ENCODE results near the gene TAL1.

The TAL1 gene

GRCh38 chr1:47186267-47187185, 45.5 kb downstream of the TAL1 start:
- DNase-seq, result no peak

DNA sequence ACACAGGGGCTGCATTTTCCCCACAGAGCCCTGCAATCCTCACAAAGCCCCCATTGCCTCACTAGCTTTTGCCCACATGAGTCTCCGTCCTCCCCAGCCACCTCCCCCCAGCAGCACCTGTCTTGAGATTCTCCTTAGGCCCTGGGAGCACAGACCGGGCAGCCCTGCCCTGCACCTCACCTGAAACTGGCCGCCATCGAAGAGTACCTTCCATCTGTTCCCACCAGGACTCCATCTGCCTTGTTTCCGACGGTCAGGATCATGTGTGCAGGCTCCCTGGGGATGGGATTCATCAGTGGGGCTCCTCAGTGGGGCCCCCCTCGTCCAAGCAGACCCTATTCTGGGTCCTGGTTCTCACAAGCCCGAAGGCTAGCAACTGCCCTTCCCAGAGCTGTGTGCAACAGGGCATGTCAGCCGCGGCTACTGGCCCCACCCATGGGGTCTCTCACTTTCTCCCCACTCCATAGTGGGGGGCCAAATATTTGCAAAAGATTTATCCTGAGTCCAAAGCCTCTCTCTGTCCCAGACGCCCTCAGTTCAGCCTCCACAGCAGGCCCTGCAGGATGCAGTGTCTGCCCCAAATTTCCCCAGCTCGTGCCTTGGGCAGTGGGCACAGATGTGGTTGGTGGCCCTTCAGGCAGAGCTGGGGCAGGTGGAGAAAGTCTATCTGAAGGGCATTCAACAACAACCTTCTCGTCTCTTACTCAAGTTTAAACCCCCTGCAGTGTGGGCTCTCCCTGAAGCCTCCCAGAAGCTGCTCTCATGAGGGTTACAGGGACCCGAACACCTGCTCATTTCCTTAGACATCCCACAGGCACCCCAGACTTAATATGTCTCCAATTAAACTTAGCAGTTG, 47.0 kb downstream of the TAL1 start:
- DNase-seq, result no peak

DNA sequence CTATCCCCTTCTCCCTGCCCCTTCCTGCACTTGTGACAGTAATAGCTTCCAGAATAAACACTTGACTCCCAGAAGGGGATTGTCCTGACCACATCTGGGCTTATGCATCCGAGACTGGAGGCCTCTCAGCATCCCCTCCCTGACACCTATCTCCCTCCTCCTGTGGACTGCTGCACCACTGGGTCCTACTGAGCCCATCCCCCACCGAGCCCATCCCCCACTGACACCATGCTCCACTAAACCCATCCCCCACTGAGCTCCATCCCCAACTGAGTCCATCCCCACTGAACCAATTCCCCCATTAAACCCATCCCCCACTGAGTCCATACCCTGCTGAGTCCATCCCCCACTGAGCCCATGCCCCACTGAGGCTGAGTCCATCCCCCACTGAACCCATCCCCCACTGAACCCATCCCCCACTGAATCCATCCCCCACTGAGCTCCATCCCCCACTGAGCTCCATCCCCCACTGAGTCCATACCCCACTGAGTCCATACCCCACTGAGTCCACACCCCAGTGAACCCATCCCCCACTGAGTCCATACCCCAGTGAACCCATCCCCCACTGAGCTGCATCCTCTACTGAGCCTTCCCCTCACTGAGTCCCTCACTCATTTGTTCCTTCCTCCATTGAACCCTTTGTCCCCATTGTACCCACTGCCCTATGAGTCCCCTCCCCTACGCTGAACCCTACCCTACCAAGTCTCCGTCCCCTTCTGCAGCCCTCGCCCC, 47.8 kb downstream of the TAL1 start:
- no peak for DNase-seq

DNA sequence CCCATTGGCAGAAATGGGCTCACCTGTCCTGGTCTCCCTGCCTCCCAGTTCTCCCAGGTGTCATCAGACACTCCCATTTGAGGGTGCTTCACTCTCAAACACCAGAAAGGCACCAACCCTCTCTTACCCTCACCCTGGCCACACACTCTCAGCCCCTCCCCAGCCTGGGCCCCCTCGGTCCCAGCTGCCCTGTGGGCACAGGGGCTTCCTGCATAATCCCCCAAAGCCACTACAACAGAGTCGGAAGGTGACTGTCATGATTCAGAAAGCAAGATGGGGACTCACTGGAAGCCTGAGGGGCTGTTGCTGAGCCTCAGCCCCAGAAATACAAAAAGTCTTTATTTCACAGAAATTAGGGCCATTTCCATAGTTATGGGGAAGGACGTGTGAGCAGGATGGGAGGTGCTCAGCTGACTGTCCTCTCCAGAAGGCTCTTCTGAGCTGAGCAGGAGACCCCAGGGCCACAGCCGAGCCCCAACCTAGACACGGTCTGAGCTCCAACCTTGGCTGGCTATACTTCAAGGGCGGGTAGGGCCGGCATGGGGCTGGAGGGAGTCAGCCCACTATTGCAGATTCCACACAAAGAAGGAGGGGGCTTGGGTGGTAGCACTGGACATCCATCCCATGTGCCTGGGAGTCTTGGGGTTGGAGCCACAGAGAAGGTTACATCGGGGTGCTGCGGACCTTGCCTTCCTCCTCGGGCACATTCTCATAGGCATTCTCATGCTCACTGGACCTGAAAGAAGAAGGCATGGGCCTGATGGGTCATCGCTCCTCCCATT, 48.5 kb downstream of the TAL1 start:
- no peak for DNase-seq

- DNase-seq, result no peak
These were observed 49.3 kb downstream of the TAL1 start for GRCh38 chr1:47182676-47183235.

DNA sequence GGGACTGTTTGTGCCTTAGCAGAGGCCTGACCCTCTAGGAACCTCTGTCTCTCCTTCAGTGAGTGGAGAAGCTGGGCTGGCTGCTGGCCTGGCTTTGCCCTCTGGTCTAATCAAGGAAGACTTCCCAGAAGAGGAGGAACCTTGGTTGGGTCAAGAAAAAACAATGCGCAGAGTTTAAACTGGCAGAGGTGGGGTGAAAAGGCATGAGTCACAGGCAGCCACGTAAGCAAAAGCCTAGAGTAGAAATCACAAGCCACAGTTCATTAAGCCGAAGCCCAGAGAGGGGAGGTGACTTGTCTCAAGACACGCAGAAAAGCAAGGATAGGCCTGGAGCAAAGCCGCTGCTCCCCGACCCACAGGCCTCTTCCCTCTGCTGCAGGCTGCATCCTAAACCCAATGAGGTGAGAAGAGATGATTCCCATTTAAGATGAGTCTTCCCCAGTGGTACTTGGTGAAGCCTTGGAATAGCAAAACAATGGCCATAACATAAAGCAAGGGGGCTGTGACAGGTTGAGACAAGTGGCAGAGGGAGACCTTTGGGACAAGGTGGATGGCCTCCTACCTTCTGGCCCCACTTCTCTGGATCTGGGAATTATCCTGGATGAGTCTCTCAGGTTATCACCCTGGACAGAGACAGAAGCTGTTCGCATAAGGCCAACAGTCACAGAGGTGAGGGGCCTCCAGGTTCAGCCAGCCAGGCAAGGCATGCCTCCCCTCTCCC, 49.9 kb downstream of the TAL1 start:
- DNase-seq, result no peak

GRCh38 chr1:47181095-47181954, 50.7 kb downstream of the TAL1 start:
- DNase-seq, result no peak

DNA sequence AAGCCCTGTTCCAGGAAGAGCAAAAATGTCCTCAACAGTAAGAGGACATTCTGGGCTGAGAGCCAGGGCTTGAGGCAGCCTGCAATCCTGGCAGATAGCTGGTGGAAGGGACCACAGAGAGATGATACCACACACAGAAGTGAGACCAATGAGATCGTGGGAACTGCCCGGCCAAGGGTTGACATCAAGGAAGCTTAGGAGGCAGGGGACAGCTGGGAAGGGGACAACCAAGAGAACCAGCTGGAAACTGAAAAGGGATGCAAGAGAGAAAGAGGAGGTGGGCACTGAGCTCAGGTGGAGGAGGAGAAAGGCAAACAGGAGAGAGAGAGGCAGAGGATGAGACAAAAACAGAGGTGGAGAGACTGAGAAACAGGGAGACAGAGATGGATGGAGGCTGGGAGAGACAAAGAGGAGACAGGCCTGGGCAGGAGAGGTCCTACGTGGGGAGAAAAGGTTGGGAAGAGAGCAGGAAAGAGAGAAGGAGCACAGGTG, 51.4 kb downstream of the TAL1 start:
- DNase-seq, result no peak

GRCh38 chr1:47179988-47180563, 51.9 kb downstream of the TAL1 start:
- DNase-seq, result no peak

DNA sequence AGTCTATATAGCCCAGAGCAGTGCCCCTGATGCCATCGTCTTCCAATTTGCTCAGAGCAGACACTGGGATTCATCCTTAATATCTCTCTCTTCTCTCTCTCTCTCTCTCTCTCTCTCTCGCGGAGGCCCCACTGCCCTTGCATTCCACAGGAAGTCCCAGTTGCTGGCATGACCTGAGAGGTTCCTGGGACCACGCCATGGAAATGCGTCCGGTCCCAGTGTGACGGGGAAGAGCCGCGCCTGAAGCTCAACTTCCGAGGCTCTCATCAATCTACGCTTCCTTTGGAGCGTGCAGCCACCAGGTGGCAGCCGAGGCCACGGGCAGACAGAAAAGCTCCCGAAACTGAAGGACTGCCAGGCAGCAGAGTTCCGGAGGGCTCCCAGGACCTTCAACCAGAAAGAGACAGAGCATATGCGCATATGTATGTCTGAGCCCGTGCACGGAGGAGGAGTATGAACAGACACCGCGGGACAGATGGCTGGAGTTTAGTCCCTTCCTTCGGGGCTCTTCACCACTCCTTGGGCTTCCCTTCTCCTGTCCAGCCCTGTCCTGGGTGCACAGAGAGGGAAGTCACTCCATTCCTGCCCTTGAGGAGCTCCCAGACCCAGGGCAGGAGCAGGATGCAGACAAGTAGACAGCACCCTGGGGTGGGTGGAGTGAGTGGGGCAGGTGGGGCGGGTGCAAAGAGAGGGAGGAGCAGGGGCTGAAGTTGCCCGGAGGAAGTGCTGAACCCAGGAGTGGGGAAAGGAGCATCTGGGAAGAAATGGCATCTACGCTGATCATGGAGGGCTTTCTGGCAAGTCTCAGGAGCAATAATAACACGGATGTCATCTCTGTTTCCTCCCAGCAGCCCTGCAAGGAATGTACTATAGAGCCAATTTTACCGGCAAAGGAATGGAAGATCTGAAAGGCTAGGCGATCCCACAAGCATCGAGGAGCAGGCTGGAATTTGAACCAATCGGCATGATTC, 52.7 kb downstream of the TAL1 start:
- DNase-seq, result peak; percentile 53 to 73

DNA sequence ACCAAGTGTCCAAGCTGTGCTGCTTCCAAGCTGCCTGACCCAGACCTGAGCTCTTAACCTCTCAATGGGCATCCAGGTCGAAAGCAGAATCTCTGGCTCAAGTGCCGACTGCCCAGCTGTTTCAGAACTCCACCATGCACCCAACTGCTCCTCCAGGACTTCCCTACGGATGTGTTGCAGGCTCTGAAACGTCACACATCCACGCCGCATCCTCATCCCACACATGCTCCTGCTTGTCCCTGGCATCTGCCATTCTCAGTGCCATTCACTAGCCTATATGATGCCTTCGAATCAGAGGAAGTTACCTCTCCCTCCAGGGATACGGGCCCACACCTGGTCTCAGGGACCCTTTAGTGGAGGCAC, 53.4 kb downstream of the TAL1 start:
- DNase-seq, result no peak

- DNase-seq, result no peak
These were observed 54.0 kb downstream of the TAL1 start for GRCh38 chr1:47178020-47178419.

- DNase-seq, result peak; percentile 19 to 34
These were observed 56.6 kb downstream of the TAL1 start for GRCh38 chr1:47175227-47175934.

DNA sequence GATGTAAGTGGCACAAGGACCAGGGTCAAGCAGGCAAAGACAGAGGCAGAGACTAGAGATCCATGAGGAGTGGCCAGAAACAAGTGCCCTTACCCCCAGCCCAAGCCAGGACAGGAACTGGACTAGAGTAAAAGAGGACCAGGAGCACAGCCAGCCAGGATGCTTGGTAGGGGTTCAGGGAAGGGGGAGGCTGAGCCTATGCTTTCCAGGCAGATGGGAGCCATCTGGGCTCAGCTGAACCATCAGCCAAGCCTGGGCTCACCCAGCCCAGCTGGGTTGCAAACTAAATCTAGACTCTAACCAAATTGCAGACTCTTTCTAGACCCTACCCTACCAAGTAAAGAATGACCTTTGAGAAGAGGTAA, 57.4 kb downstream of the TAL1 start:
- DNase-seq, result no peak

GRCh38 chr1:47172782-47173181, 59.2 kb downstream of the TAL1 start:
- DNase-seq, result no peak

All from stimulated activated CD4-positive, alpha-beta T cell treated with anti-CD3 and anti-CD28 coated beads, Interleukin-4, amount 100 ng/mL, for 4 hours (primary cell).